ENCODE data around the gene GRID2IP.

GRID2IP gene

GRCh38 chr7:6536262-6537260 lies 14.7 kb downstream of the GRID2IP start:
- Histone ChIP-seq H3K4me3 (IDR thresholded peaks at IDR 0.05; ENCODE audit: insufficient read depth, low read depth, low read length) (no peak overlapping the region), H3K4me2 (peak overlapping the region; percentile 33), H3K36me3 (ENCODE audit: insufficient read depth) (no peaks in the 10 kb centered on the region), H3K4me1 (ENCODE audit: low read depth, poor library complexity, severe bottlenecking) (no peaks in the 10 kb centered on the region), H3K27me3 (ENCODE audit: insufficient read depth, low read depth) (no peaks in the 10 kb centered on the region), H3K79me2 (ENCODE audit: insufficient read depth, low read depth) (no peaks in the 10 kb centered on the region), H3K27ac (no peak overlapping the region), H2AFZ (ENCODE audit: low read depth) (peak overlapping the region; percentile 38; the same call in 1 of the 2 replicates), H4K20me1 (ENCODE audit: insufficient read depth) (no peaks in the 10 kb centered on the region), H3K9ac (no peak overlapping the region)
- TF ChIP-seq CTCF (conservative IDR thresholded peaks at IDR 0.05; ENCODE audit: low read depth, low read length), result no peak

GRCh38 chr7:6533893-6534495 lies 17.3 kb downstream of the GRID2IP start:
- Histone ChIP-seq H4K20me1 (ENCODE audit: insufficient read depth) (no peaks in the 10 kb centered on the region), H3K27me3 (ENCODE audit: insufficient read depth, low read depth) (peaks cover 2% of the 10 kb centered on the region; the same call in 1 of the 2 replicates), H3K36me3 (ENCODE audit: insufficient read depth) (no peaks in the 10 kb centered on the region), H3K27ac (no peak overlapping the region), H3K4me3 (IDR thresholded peaks at IDR 0.05; ENCODE audit: insufficient read depth, low read depth, low read length) (no peak overlapping the region), H3K4me2 (no peak overlapping the region), H2AFZ (ENCODE audit: low read depth) (no peak overlapping the region), H3K79me2 (ENCODE audit: insufficient read depth, low read depth) (no peaks in the 10 kb centered on the region), H3K9ac (no peak overlapping the region), H3K4me1 (ENCODE audit: low read depth, poor library complexity, severe bottlenecking) (no peaks in the 10 kb centered on the region)
- no peak for TF ChIP-seq CTCF (conservative IDR thresholded peaks at IDR 0.05; ENCODE audit: low read depth, low read length)

DNA sequence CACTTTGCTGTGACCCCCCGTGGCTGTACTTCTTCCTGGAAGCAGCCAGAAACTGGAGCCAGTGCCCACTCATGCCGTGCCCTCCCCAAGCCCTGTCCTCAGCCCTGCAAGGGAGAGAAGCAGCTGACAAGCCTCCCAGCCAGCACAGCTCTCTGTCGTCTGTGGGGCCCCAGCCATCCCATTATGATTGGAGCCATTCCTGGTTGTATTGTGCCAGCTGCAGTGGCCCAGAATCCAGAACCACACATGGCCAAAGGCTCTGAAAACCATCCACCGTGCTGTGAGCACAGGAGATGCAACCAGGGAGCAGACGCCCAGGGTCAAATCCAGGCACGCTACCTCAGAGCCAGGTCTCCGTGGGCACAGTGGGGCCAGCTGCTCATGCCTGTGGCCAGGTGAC lies 18.7 kb downstream of the GRID2IP start:
- no peak overlapping the region for H3K4me3 ChIP-seq (IDR thresholded peaks at IDR 0.05; ENCODE audit: insufficient read depth, low read depth, low read length)

More for the DNA sequence above, 18.7 kb downstream of the GRID2IP start:
- Histone ChIP-seq H3K36me3 (ENCODE audit: insufficient read depth) (no peaks in the 10 kb centered on the region), H3K4me1 (ENCODE audit: low read depth, poor library complexity, severe bottlenecking) (no peaks in the 10 kb centered on the region), H3K9ac (no peak overlapping the region), H2AFZ (ENCODE audit: low read depth) (no peak overlapping the region), H3K27ac (no peak overlapping the region), H3K27me3 (ENCODE audit: insufficient read depth, low read depth) (peaks cover 9% of the 10 kb centered on the region; the same call in 1 of the 2 replicates), H4K20me1 (ENCODE audit: insufficient read depth) (no peaks in the 10 kb centered on the region), H3K4me2 (no peak overlapping the region), H3K79me2 (ENCODE audit: insufficient read depth, low read depth) (no peaks in the 10 kb centered on the region)
- TF ChIP-seq CTCF (conservative IDR thresholded peaks at IDR 0.05; ENCODE audit: low read depth, low read length), result no peak

Data from KMS-11 (cell line).